Sigmoid colon (tissue), 4 donors: ENCODE data around the gene XKR7.

Experiments
- CTCF ChIP-seq, 4 experiments: fragments of 450-650 bp in 3 of 4; fragments of 200-600 bp in 1 of 4; IDR thresholded peaks; one replicate each; pipeline ENCODE4 v1.5.1; 2016 to 2019; ENCODE audit warnings: antibody characterized with exemption in 4 of 4, mild to moderate bottlenecking in 3 of 4, moderate library complexity in 2 of 4
- POLR2A ChIP-seq, 2 donors: fragments of 450-650 bp; IDR thresholded peaks; one replicate each; pipeline ENCODE4 v1.6.1; 2016; ENCODE audit warnings: antibody characterized with exemption in 2 of 2, mild to moderate bottlenecking in 2 of 2, moderate library complexity in 2 of 2
- POLR2AphosphoS5 ChIP-seq, 4 donors: sonication (generic); formaldehyde crosslinking; IDR thresholded peaks; one replicate each; pipeline ENCODE4 v1.6.1; 2017; ENCODE audit warnings: antibody characterized with exemption in 4 of 4

DNA sequence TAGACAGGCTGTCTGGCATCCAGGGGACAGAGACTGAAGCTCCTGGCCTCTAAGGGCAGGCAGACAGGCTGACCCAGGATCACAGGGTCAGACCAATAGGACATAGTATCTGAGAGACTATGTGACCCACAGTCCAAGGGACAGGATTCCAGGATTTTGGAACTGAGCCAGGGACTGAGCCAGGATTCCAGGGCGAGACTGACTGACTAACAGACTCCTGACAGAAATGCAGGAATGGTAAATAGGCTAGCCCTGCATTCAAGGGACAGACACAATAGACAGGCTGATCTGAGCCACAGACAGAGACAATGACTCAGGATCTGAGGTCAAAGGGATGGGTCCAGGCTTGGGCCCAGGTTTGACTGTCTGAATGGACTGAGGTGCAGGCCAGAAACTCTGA is 19.8 kb downstream of the XKR7 start:
- TF ChIP-seq POLR2A (IDR thresholded peaks at IDR 0.05) (no peak), POLR2AphosphoS5 (IDR thresholded peaks at IDR 0.05) (no peak), CTCF (IDR thresholded peaks at IDR 0.05) (no peak)
